GM18526 (cell line): ENCODE measurements around the gene POC5.
A peak's percentile ranks its signal among the peaks of the same experiment; 100 is the strongest.

Experiments used
- POLR2A ChIP-seq: IDR thresholded peaks from 3 replicates; pipeline ENCODE4 v1.6.1; 2011; ENCODE audit not compliant: insufficient read length; ENCODE audit errors: extremely low read depth

Gene POC5, protein sequence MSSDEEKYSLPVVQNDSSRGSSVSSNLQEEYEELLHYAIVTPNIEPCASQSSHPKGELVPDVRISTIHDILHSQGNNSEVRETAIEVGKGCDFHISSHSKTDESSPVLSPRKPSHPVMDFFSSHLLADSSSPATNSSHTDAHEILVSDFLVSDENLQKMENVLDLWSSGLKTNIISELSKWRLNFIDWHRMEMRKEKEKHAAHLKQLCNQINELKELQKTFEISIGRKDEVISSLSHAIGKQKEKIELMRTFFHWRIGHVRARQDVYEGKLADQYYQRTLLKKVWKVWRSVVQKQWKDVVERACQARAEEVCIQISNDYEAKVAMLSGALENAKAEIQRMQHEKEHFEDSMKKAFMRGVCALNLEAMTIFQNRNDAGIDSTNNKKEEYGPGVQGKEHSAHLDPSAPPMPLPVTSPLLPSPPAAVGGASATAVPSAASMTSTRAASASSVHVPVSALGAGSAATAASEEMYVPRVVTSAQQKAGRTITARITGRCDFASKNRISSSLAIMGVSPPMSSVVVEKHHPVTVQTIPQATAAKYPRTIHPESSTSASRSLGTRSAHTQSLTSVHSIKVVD

DNA sequence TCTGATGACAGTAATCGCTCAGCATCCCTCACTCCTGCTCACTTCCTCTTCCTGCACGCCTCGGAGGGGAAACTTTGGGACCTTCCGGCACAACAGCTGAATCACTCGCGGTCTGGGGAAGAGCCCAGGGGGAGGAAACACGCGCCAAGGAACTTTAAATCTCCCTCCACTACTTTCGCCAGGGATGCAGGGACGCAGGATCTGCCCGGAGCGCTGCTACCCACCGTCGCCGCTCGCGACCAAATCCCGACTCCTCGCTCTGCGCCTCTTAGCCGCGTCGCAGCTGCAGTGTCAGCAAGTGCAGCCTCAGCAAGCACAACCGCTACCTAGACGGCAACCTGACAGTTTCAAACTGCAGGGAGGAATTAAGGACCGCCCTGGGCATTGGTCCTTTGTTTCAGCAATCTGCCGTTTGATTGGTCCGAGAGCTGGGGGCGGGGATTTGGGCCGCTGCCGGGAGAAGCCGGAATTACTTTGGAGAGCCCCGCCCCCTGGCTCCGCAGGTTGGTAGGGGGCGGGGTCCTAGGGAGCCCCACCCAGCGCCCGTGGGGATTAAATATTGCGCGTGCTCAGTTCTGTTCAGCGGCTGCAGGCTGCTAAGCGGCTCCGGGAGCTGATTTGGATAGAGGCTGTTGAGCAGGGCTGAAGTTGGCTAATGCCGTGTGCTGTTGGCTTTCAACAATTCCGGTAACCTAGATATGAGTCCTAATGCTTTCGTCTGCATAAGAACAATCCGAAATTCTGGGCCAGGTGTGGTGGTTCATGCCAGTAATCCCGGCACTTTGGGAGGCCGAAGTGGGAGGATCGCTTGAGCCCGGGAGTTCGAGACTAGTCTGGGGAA is at the start of gene POC5:
POC5 (minus strand) TSS at position 356 of the 841 bp plus-strand sequence. CDS start 4,500 bp downstream, outside the sequence.
- TF ChIP-seq POLR2A = peak; percentile 92

DNA sequence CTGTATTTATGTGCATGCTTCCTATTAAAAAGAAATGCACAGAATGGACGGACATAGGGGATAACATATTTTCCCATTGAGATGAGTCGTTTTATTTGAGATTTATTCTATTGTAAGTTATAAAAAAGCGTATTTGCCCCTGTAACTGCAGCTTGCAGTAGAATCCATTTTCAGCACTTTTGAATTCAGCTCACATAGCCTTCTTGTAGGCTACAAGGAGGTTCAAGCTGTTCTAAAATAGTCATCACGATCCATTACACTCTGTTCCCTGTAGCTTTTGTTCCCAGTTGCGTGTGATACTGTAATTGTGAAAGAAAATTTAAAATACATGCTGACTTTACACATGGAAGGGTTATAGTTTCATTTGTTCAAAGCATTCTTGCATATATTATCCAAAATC is 40.9 kb upstream of the POC5 start:
- no peak for TF ChIP-seq POLR2A

DNA sequence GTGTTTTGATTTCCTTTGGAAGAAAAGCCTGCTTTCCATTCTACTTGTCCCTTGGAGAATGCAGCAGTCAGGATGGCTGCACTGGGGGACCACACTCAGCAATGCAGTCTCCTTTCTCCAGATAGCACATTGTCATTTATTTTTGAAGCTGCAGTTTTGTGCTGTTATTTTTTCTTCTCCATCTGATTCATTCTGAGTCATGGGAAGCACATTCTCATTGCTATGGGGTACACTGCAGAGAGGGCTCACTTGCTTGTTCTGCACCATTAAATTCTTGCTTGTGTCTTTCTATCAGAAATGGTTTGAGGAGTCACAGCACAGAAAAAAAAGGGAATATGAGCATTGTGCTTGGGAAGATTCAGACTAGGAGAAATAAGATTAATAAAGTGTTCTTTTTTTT is 39.7 kb upstream of the POC5 start:
- no peak for TF ChIP-seq POLR2A

DNA sequence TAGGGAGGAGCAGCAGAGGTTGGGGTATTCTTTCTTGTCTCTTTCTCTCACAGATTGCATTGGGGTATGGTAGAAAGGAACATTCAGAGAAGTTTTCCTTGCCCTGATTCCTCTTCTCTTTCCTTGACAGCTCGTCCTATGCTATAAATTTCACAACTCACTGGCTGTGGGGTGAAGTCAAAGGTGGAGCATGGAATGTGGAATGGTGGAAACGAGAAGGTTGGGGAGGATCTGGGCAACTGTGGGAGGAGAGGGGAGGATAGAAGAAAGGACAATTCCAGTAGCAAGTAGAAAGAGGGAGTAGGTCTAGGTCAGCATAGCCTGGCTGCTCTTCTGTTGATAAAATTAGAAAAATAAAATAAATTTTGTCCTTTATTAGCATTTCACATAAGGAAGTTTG is 39.0 kb upstream of the POC5 start:
- TF ChIP-seq POLR2A = no peak

DNA sequence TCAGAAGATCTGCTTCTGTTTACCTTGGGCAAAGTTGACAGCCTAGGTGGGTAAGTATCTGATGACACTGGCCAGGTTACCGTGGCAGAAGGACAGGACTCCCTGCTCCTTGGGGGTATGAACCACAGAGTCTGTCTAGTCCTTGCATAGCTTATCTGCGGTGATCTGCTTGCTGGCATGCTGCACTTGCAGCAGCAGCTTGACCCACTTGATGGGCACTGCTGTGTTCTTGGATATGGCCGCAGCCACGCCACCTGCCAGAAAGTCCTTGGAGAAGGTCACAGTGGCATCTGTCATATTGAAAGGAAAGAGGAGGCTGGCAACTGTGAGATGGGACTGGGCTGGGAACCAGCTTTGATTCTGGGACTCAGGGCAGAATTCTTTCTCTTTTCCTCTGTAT is 35.9 kb upstream of the POC5 start:
- no peak for TF ChIP-seq POLR2A

DNA sequence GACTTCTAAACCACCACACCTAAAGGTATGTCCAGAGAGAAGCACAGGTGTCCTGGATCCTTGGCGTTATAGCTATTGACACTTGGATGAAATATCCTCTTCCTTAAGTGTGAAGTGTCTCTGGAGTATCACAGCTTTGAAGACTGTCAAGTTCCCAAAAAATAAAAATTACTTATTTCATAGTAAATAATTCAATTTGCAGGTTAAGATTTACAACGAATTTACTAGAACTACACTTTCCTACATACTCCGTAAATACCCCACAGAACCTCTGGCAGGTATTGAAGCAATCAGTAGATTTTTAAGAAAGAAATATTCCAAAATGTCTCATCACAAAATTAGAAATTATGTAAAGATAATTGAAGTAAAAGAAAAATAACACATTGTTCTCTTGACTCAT is 27.1 kb upstream of the POC5 start:
- no peak for TF ChIP-seq POLR2A

DNA sequence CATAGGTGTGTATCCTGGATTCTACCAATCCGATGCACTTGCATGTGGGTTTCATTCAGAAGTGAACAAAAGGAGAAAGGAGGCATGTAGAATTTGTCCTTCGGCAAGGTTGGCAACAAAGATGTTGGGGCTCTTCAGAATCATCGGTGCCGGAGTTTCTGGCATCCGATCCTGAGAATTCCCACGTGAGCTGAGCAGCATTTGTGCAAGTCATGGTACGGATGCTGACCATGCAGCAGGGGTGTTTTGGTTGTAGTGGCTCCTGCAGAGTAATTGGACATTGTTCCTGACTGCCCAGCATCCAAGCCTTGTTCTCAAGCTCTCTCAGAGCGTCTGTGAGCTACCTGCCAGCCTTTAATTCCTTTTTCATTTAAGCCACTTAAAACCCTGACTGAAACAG is 19.0 kb upstream of the POC5 start:
- TF ChIP-seq POLR2A = no peak

DNA sequence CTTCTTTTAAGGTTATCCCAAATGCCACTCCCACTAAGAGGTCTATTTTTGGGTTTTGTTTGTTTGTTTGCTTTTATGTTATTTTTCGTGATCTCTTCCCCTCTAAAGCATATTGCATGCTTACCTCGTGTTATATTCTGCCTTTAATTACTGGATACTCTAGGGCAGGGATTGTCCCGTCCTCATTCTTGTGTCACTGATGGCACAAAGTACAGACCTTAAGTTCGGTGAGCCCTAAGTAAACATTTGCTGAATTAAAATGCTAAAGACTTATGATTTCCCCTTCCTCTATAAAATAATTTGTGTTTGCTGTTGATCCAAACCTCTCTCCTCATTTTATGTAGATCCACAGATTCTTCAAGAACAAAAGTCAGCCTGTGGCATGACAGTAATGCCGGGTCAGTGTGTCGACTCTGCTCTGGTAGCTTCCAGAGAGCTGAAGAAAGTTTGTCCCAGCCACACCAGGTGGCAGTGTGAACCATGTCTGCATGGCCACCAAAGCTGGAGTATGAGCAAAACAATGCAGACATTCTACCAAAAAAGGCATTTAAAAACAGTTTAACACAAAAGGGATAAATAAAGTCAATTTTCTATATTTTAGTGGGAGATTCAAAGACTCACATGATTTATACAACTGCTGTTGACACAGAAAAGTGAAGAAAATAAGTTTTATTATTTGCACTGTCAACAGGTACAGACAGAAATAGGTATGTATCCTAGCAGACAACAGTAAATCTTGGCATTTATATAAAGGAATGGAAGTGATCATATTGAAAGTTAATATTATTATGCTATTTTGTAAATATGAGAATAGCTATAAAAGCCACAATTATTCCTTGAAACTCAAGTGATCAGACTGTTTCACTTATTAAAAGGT is 17.9 kb upstream of the POC5 start:
- TF ChIP-seq POLR2A = no peak

DNA sequence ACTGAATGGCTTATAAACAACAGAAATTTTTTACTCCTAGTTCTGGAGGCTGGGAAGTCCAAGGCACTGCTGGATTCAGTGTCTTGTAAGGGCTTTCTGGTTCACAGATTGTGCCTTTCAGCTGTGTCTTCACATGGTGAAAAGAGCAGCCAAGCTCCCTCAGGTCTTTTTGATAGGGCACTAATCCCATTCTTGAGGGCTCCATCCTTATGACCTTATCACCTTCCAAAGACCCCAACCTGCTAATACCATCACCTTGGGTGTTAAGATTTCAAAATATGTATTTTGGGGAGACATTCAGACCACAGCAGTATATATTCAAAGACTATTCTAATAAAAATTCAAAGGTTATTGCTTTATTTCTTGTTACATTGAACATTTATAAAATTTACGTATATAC is 16.5 kb upstream of the POC5 start:
- no peak for TF ChIP-seq POLR2A

DNA sequence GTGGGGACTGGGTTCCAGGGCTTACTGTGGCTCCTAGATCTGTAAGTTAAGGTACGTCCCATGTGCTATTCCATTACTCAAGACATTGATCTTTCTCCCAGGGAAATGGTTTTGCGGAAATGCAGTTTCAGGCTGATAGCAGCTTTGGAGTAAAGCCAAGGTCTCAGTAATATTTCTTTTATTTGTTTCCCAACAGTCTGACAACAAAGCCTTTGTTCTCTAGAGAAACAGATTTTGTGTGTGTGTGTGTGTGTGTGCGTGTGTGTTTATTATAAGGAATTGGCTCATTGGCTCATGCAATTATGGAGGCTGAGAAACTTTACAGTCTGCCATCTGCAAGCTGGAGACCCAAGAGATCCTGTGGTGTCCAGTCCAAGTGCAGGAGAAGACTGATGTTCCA is 12.1 kb upstream of the POC5 start:
- TF ChIP-seq POLR2A = no peak

DNA sequence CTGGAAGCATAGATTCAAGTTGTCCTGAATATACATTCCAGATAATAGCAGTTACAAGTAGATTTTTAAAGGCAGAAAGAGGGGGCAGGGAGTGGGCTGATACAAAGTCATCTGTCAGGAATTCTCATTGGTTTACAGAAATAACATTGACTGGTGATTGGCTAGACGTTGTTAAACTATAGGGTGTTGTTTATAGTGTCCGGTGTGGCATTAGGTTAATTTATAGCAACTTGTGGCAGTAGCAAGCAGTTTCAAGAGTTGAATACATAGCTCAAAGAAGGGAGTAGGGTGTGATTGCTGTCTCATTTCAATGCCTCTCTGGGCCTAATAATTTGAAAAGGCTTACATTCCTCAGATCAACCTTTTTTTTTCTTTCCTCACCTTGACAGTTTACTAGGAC is 10.7 kb upstream of the POC5 start:
- no peak for TF ChIP-seq POLR2A

DNA sequence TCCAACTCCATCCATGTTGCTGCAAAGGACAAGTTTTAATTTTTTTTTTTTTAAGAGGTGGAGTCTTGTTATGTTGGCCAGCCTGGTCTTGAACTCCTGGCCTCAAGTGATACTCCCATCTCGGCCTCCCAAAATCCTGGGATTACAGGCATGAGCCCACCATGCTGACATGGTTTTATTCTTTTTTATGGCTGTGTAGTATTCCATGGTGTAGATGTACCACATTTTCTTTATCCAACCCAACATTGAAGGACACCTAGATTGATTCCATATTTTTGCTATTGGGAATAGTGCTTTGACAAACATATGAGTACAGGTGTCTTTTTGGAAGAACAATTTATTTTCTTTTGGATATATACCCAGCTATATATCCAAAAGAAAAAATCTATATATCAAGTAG is 6.1 kb upstream of the POC5 start:
- no peak for TF ChIP-seq POLR2A

DNA sequence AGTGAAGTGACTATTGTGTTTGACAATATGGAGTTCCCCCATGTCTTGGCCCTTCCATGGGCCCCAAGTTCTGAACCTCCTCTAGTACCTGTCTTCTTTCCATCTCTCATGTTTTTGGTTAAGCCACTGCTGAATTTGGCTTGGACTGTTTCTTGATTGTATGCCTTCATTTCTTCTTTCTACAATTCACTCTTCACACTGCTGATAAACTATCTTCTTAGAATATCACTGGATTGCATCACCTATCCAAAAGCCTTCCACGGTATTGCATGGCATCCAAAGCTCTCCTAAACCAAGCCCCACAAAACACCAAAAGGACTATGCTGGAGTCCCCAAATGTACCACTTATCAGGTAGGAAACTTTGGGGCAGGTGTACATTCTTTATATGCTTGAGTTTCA is 4.3 kb upstream of the POC5 start:
- no peak for TF ChIP-seq POLR2A

DNA sequence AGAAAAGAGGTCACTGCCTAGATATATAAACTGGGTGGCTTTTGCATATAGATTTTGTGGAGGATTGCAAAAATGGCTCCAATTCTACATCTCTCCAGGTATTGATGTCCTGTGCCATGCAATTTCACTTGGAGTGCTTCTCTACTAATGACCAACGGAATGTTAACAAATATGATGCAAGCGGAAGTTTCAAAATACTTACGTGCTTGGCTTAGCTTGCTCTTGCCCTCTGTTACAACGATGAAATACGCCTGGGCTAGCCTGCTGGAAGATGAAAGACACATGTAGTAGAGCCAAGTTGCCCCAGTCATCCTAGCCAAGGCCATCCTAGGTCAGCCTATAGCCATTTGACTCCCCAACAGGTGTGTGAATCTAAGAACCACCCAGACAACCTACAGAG is 3.6 kb upstream of the POC5 start:
- TF ChIP-seq POLR2A = no peak

DNA sequence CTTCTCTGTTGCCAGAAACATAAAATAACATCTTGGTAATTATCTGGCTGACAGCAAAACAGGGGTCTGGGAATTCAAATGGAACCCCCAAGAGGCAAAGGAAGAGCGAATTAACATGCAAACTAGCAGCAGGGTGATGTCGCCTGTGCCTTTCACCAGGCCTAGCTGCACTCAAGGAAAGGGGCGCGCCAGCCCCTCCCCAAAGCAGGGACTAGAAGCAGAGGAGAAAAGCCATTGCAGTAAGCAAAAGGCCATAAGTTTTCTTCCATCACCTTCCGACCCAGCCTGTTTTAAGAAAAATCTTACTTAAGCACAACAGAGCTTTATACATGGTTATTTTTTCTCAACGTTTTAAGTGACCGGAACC is 539 bp downstream of the POC5 start:
- no peak for TF ChIP-seq POLR2A
